Measurements from ENCODE around the gene CENATAC.
"Not testable (repeated sequence)": the region's sequence is repeated elsewhere in the genome, so short reads cannot be mapped to it uniquely, and the experiment has no call there.

CENATAC gene

DNA sequence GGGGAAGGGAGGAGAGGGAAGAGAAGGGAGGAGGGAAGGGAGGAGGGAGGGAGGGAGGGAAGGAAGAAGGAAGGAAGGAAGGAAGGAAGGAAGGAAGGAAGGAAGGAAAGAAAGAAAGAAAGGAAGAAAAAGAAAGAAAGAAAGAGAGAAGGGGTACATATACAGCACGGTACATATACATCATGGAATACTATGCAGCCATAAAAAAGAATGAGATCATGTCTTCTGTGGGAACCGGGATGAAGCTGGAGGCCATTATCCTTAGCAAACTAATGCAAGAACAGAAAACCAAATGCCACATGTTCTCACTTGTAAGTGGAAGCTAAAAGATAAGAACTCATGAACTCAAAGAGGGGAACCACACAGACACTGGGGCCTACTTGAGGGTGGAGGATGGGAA lies 28.4 kb upstream of the CENATAC start:
- WGBS (ENCODE audit: insufficient coverage, insufficient read length) = no CpG with 5 or more reads among the region's 2 CpGs
- not testable (repeated sequence) for H3K36me3 ChIP-seq (ENCODE audit: control insufficient read depth, insufficient read depth, low read length); DNase-seq (ENCODE audit: low read depth, low spot score)

DNA sequence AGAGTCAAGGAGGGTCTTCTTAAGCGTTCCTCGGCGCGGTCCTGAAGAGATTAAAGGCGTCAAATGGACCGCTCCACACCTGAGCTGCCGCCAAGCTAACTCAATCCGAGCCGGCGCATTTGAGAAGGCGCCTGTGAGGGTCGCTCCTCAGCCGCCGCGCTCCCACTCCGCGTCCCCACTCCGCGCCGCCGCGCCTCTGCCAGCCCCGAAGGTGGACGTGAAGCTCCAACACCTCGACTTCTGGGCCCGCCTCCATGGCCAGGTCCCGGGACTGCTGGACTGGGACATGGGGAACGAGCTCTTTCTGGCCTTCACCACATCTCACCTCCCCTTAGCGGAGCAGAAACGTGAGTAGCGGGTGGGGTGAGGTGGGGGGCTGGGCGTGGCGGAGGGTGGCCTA lies 26.3 kb upstream of the CENATAC start, which contains the start of gene FOXR1:
TSS of gene FOXR1 (plus strand) at position 116 of the 400 bp plus-strand sequence. CDS start at position 287, 171 bp downstream.
- no CpG with 5 or more reads among the region's 33 CpGs for WGBS (ENCODE audit: insufficient coverage, insufficient read length)
- Histone ChIP-seq H3K4me3 (ENCODE audit: low read length) (no peak within 1 kb of the TSS), H3K9me3 (ENCODE audit: control insufficient read depth, insufficient read depth, low read length) (no peaks in the 10 kb centered on the region; the same call in 1 of the 2 replicates), H3K4me1 (ENCODE audit: control insufficient read depth, insufficient read depth, low read length) (no peaks in the 10 kb centered on the region), H3K27me3 (ENCODE audit: control insufficient read depth, insufficient read depth, low read length) (no peaks in the 10 kb centered on the region), H3K36me3 (ENCODE audit: control insufficient read depth, insufficient read depth, low read length) (no peaks in the 10 kb centered on the region), H3K27ac (ENCODE audit: low read length) (no peak within 1 kb of the TSS)
- no peak for DNase-seq (ENCODE audit: low read depth, low spot score)

More for the DNA sequence above, 28.4 kb upstream of the CENATAC start:
- H3K4me1 ChIP-seq (ENCODE audit: control insufficient read depth, insufficient read depth, low read length); H3K27ac ChIP-seq (ENCODE audit: low read length); H3K4me3 ChIP-seq (ENCODE audit: low read length); H3K27me3 ChIP-seq (ENCODE audit: control insufficient read depth, insufficient read depth, low read length); H3K9me3 ChIP-seq (ENCODE audit: control insufficient read depth, insufficient read depth, low read length): not testable (repeated sequence)

DNA sequence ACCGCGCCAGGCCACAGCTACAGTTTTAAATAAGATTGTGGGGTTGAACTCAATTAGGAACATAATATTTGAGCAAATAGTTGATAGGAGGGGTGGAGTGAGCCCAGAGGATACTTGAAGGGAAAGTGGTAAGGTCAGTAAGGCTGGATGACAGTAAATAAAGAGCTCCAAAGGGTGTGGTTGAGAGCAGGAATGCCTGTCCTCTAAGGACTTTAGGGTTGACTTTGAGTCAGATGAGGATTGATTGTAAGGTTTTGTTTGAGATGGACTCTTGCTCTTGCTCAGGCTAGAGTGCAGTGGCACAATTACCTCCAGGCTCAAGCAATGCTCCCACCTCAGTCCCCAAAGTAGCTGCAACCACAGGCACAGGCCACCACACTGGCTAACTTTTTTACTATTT lies 24.0 kb upstream of the CENATAC start:
- no CpG with 5 or more reads among the region's 2 CpGs for WGBS (ENCODE audit: insufficient coverage, insufficient read length)

DNA sequence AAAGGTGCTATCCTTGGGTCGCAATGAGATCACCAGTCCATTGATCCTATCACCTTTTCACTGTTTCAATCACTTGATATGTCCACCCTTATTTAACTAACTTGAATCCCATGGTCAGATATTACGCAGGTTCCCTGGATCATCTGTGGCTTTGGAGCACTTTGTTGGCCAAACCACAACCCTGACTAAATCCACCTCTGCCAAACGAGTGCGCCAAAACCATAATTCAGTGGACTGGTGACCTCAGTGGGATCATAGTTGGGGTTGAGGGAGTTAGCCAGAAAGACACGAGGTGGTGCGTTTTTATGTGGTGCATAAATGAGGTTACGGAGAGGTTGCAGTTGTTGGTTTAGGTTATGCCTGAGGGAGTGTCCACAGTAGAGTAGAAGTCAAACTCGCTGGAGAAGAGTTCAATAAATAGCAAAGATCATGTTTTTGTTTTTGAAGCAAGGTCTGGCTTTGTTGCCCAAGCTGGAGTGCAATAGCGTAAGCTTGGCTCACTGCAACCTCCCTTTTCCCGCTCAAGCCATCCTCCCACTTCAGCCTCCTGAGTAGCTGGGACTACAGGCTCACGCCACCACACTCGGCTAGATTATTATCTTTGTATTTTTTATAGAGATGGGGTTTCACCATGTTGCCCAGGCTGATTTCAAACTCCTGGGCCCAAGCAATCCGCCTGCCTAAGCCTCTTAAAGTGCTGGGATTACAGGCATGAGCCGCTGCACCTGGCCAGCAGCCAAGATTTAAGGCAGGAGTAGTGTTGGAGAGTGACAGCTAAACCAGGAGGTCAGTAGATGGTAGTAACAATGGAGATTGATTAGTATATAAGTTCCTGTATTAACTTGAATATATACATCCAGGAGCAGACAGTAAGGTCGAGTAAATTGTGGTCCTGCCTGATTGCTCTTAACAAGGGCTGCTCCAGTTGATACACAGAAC lies 21.9 kb upstream of the CENATAC start:
- no CpG with 5 or more reads among the region's 15 CpGs for WGBS (ENCODE audit: insufficient coverage, insufficient read length)
- no peak for DNase-seq (ENCODE audit: low read depth, low spot score)
- H3K4me1 ChIP-seq (ENCODE audit: control insufficient read depth, insufficient read depth, low read length) = peaks cover 4% of the 10 kb centered on the region

More for the DNA sequence above, 24.0 kb upstream of the CENATAC start:
- no peak for DNase-seq (ENCODE audit: low read depth, low spot score)
- H3K36me3 ChIP-seq (ENCODE audit: control insufficient read depth, insufficient read depth, low read length) = no peaks in the 10 kb centered on the region
- H3K27me3 ChIP-seq (ENCODE audit: control insufficient read depth, insufficient read depth, low read length) = no peaks in the 10 kb centered on the region
- H3K27ac ChIP-seq (ENCODE audit: low read length) = no peak overlapping the region
- H3K4me3 ChIP-seq (ENCODE audit: low read length) = no peak overlapping the region
- H3K4me1 ChIP-seq (ENCODE audit: control insufficient read depth, insufficient read depth, low read length) = no peaks in the 10 kb centered on the region
- H3K9me3 ChIP-seq (ENCODE audit: control insufficient read depth, insufficient read depth, low read length) = no peaks in the 10 kb centered on the region; the same call in 1 of the 2 replicates

DNA sequence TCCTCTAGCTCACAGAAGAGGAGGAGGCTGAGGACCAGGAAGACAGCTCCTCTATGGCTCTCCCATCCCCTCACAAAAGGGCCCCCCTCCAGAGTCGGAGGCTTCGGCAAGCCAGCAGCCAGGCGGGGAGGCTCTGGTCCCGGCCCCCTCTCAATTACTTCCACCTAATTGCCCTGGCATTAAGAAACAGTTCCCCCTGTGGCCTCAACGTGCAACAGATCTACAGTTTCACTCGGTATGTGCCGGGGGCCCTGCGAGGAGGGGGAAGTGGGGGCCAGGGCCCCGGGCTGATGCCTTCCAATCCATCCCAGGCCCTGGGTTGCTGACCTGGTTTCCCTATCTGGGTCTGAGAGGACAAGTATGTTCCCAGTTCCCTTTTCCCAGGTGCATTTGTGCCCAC lies 18.5 kb upstream of the CENATAC start:
- DNase-seq (ENCODE audit: low read depth, low spot score) = no peak
- no peaks in the 10 kb centered on the region for H3K36me3 ChIP-seq (ENCODE audit: control insufficient read depth, insufficient read depth, low read length)
- peaks cover 4% of the 10 kb centered on the region for H3K4me1 ChIP-seq (ENCODE audit: control insufficient read depth, insufficient read depth, low read length)
- H3K27me3 ChIP-seq (ENCODE audit: control insufficient read depth, insufficient read depth, low read length) = no peaks in the 10 kb centered on the region
- no peaks in the 10 kb centered on the region; the same call in 1 of the 2 replicates for H3K9me3 ChIP-seq (ENCODE audit: control insufficient read depth, insufficient read depth, low read length)
- no peak overlapping the region for H3K4me3 ChIP-seq (ENCODE audit: low read length)
- WGBS (ENCODE audit: insufficient coverage, insufficient read length) = no CpG with 5 or more reads among the region's 9 CpGs
- H3K27ac ChIP-seq (ENCODE audit: low read length) = no peak overlapping the region

More for the DNA sequence above, 21.9 kb upstream of the CENATAC start:
- no peaks in the 10 kb centered on the region for H3K36me3 ChIP-seq (ENCODE audit: control insufficient read depth, insufficient read depth, low read length)
- no peak overlapping the region for H3K4me3 ChIP-seq (ENCODE audit: low read length)
- H3K27ac ChIP-seq (ENCODE audit: low read length) = no peak overlapping the region
- no peaks in the 10 kb centered on the region; the same call in 1 of the 2 replicates for H3K9me3 ChIP-seq (ENCODE audit: control insufficient read depth, insufficient read depth, low read length)
- H3K27me3 ChIP-seq (ENCODE audit: control insufficient read depth, insufficient read depth, low read length) = no peaks in the 10 kb centered on the region

DNA sequence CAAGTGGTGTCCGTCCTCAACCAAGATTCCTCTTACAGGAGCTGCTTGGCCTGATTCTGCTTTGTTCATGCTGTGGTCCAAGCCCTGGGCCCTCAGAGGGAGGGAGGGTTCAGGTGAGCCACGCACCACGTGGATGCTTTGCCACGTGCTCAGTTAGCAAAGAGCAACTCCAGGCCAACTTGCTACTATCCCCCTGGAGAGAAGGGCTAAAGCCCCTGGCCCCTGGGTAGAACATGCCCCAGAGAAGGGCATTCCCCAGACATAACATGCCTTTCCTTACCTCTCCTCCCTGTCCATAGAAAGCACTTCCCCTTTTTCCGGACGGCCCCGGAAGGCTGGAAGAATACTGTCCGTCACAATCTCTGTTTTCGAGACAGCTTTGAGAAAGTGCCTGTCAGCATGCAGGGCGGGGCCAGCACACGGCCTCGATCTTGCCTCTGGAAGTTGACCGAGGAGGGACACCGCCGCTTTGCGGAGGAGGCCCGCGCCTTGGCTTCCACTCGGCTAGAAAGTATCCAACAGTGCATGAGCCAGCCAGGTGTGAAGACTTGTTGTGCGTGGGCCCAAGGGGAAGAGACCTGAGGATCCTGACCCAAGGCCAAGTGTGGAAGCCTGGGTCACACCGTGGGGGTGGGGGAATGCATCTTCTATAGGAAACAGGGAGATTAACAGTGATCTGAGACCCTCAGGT lies 17.6 kb upstream of the CENATAC start:
- Histone ChIP-seq H3K4me3 (ENCODE audit: low read length) (no peak overlapping the region), H3K9me3 (ENCODE audit: control insufficient read depth, insufficient read depth, low read length) (no peaks in the 10 kb centered on the region; the same call in 1 of the 2 replicates), H3K27me3 (ENCODE audit: control insufficient read depth, insufficient read depth, low read length) (no peaks in the 10 kb centered on the region), H3K27ac (ENCODE audit: low read length) (no peak overlapping the region), H3K4me1 (ENCODE audit: control insufficient read depth, insufficient read depth, low read length) (peaks cover 4% of the 10 kb centered on the region), H3K36me3 (ENCODE audit: control insufficient read depth, insufficient read depth, low read length) (no peaks in the 10 kb centered on the region)
- no CpG with 5 or more reads among the region's 21 CpGs for WGBS (ENCODE audit: insufficient coverage, insufficient read length)
- DNase-seq (ENCODE audit: low read depth, low spot score) = no peak

DNA sequence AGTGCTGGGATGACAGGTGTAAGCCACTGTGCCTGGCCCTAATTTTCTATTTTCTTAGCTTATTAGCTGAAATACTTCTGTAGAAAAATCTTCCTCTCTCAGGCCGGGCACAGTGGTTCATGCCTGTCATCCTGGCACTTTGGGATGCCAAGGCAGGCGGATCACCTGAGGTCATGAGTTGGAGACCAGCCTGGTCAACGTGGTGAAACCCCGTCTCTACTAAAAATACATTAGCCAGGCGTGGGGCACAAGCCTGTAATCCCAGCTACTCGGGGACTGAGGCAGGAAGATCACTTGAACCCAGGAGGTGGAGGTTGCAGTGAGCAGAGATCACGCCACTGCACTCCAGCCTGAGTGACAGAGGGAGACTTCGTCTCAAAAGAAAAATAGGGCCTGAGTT lies 13.6 kb upstream of the CENATAC start:
- not testable (repeated sequence) for H3K27ac ChIP-seq (ENCODE audit: low read length); H3K4me1 ChIP-seq (ENCODE audit: control insufficient read depth, insufficient read depth, low read length); H3K36me3 ChIP-seq (ENCODE audit: control insufficient read depth, insufficient read depth, low read length); H3K27me3 ChIP-seq (ENCODE audit: control insufficient read depth, insufficient read depth, low read length); DNase-seq (ENCODE audit: low read depth, low spot score); H3K9me3 ChIP-seq (ENCODE audit: control insufficient read depth, insufficient read depth, low read length); H3K4me3 ChIP-seq (ENCODE audit: low read length)
- no CpG with 5 or more reads among the region's 8 CpGs for WGBS (ENCODE audit: insufficient coverage, insufficient read length)

DNA sequence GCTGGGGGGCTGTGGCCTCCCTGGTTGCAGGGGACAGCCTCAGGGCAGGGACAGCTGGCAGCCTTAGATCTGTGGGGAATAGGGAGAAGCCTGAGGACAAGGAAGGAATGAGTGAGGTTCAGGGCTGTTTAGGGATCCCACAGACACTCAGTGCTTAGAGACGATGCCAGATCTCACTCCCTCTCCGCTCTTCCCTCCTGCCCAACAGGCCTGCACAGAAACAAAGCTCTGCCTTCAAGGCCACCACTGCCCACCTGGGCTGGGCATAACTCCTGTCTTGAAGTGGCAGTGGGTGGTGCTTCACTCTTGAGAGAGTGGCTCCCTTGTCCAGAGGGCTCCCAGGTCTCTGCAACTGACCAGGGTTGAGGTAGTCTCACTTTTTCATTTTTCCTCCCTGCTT lies 13.1 kb upstream of the CENATAC start:
- DNase-seq (ENCODE audit: low read depth, low spot score) = no peak
- no peak overlapping the region for H3K4me3 ChIP-seq (ENCODE audit: low read length)
- no peaks in the 10 kb centered on the region for H3K27me3 ChIP-seq (ENCODE audit: control insufficient read depth, insufficient read depth, low read length)
- H3K4me1 ChIP-seq (ENCODE audit: control insufficient read depth, insufficient read depth, low read length) = peaks cover 4% of the 10 kb centered on the region
- no peaks in the 10 kb centered on the region for H3K36me3 ChIP-seq (ENCODE audit: control insufficient read depth, insufficient read depth, low read length)
- H3K9me3 ChIP-seq (ENCODE audit: control insufficient read depth, insufficient read depth, low read length) = no peaks in the 10 kb centered on the region
- H3K27ac ChIP-seq (ENCODE audit: low read length) = no peak overlapping the region
- WGBS (ENCODE audit: insufficient coverage, insufficient read length) = no CpG with 5 or more reads among the region's 2 CpGs

DNA sequence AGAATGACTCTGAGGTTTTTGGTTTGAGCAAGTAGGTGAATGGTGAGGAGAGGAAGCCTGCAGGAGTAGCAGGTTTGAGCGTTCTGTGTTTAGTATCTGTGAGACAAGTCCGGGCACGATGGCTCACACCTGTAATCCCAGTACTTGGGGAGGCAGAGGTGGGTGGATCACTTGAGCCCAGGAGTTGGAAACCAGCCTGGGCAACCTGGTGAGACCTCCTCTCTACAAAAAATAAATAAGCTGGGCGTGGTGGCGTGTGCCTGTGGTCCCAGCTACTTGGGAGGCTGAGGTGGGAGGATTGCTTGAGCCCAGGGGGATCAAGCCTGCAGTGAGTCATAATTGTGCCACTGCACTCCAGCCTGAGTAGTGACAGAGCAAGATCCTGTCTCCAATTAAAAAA lies 9.7 kb upstream of the CENATAC start:
- Histone ChIP-seq H3K4me1 (ENCODE audit: control insufficient read depth, insufficient read depth, low read length) (no peaks in the 10 kb centered on the region), H3K4me3 (ENCODE audit: low read length) (no peak overlapping the region), H3K27ac (ENCODE audit: low read length) (no peak overlapping the region), H3K9me3 (ENCODE audit: control insufficient read depth, insufficient read depth, low read length) (no peaks in the 10 kb centered on the region), H3K27me3 (ENCODE audit: control insufficient read depth, insufficient read depth, low read length) (no peaks in the 10 kb centered on the region), H3K36me3 (ENCODE audit: control insufficient read depth, insufficient read depth, low read length) (no peaks in the 10 kb centered on the region)
- WGBS (ENCODE audit: insufficient coverage, insufficient read length) = no CpG with 5 or more reads among the region's 5 CpGs
- no peak for DNase-seq (ENCODE audit: low read depth, low spot score)

DNA sequence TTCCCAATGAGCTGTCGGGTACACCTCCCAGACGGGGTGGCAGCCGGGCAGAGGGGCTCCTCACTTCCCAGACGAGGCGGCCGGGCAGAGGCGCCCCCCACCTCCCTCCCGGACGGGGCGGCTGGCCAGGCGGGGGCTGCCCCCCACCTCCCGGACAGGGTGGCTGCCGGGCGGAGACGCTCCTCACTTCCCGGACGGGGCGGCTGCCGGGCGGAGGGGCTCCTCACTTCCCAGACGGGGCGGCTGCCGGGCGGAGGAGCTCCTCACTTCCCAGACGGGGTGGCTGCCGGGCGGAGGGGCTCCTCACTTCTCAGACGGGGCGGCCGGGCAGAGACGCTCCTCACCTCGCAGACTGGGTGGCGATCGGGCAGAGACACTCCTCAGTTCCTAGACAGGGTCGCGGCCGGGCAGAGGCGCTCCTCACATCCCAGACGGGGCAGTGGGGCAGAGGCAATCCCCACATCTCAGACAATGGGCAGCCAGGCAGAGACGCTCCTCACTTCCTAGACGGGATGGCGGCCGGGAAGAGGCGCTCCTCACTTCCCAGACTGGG lies 6.4 kb upstream of the CENATAC start:
- not testable (repeated sequence) for H3K36me3 ChIP-seq (ENCODE audit: control insufficient read depth, insufficient read depth, low read length); H3K9me3 ChIP-seq (ENCODE audit: control insufficient read depth, insufficient read depth, low read length); DNase-seq (ENCODE audit: low read depth, low spot score); H3K27ac ChIP-seq (ENCODE audit: low read length); H3K27me3 ChIP-seq (ENCODE audit: control insufficient read depth, insufficient read depth, low read length); H3K4me1 ChIP-seq (ENCODE audit: control insufficient read depth, insufficient read depth, low read length); H3K4me3 ChIP-seq (ENCODE audit: low read length)
- WGBS (ENCODE audit: insufficient coverage, insufficient read length) = no CpG with 5 or more reads among the region's 44 CpGs

Measured in iPS DF 6.9 (cell line).